Left lung (tissue), 10 donors: Measurements from ENCODE around the gene ZBTB46. TPM values are rescaled to one million over a fixed set of nuclear protein-coding genes. Genes with fewer than 3 reads are reported as not detected.

Experiments
- ATAC-seq: fragments of 200-7000 bp; cut with Tn5 transposase; one replicate; pipeline ENCODE4 v1.9.1; 2020; ENCODE audit warnings: moderate library complexity
- DNase-seq, 4 donors: peaks; one replicate each; pipeline ENCODE4 v3.0.0-alpha.2; 2013 to 2020
- H3K27ac ChIP-seq, 2 donors: fragments of 200-600 bp; sonication (generic) in 1 of 2; one replicate each; pipeline versions ENCODE4 v1.5.0 to v1.8.0; 2020 to 2021
- H3K27me3 ChIP-seq, 2 donors: fragments of 200-600 bp; sonication (generic) in 1 of 2; one replicate each; pipeline versions ENCODE4 v1.5.0 to v1.8.0; 2020 to 2021
- H3K36me3 ChIP-seq, 2 donors: fragments of 200-600 bp; sonication (generic) in 1 of 2; one replicate each; pipeline versions ENCODE4 v1.5.0 to v1.8.0; 2020 to 2021
- H3K4me1 ChIP-seq, 2 donors: fragments of 200-600 bp; one replicate each; pipeline ENCODE4 v1.8.0; 2021
- H3K4me3 ChIP-seq, 2 donors: fragments of 200-600 bp; sonication (generic) in 1 of 2; one replicate each; pipeline versions ENCODE4 v1.5.0 to v1.8.0; 2020 to 2021; ENCODE audit warnings: mild to moderate bottlenecking in 1 of 2
- H3K9me3 ChIP-seq, 2 donors: fragments of 200-600 bp; sonication (generic) in 1 of 2; one replicate each; pipeline versions ENCODE4 v1.5.0 to v1.8.0; 2020 to 2021
- intact Hi-C, 2 donors: fragments of 100-400 bp; cut with DNase I; formaldehyde crosslinking; loops; one replicate each; pipeline versions ENCODE4 v1.11.2 to v1.14.2; 2022
- polyA plus RNA-seq, 6 donors: library from polyadenylated mRNA; unstranded; fragments of 120-200 nt; gene quantifications; one replicate each; pipeline ENCODE4 v1.2.1, GENCODE V29; 2013; ENCODE audit not compliant: insufficient read length in 6 of 6
- total RNA-seq, 2 donors: library from RNA; stranded (reverse); fragmentation: NEBNext Ultra II Directional; extraction: Animal tissue kit (Norgen Biotek cat#: 25700); gene quantifications; one replicate each; pipeline ENCODE4 v1.2.1, GENCODE V29; 2021
- TF ChIP-seq, protein P1 (sequence below), 2 donors: fragments of 200-600 bp; sonication (generic) in 1 of 2; IDR thresholded peaks; one replicate each; pipeline versions ENCODE4 v1.5.0 to v1.8.0; 2021; ENCODE audit warnings: antibody characterized with exemption in 2 of 2
- donor health status: DM: no; HTN: yes; CAD: no.
- donor health status: DM: no; HTN: no; CAD: no.

The ZBTB46 gene
- total and polyA plus RNA-seq, 8 donors, result 9.2 to 16.3 (median 11.7) TPM

DNA sequence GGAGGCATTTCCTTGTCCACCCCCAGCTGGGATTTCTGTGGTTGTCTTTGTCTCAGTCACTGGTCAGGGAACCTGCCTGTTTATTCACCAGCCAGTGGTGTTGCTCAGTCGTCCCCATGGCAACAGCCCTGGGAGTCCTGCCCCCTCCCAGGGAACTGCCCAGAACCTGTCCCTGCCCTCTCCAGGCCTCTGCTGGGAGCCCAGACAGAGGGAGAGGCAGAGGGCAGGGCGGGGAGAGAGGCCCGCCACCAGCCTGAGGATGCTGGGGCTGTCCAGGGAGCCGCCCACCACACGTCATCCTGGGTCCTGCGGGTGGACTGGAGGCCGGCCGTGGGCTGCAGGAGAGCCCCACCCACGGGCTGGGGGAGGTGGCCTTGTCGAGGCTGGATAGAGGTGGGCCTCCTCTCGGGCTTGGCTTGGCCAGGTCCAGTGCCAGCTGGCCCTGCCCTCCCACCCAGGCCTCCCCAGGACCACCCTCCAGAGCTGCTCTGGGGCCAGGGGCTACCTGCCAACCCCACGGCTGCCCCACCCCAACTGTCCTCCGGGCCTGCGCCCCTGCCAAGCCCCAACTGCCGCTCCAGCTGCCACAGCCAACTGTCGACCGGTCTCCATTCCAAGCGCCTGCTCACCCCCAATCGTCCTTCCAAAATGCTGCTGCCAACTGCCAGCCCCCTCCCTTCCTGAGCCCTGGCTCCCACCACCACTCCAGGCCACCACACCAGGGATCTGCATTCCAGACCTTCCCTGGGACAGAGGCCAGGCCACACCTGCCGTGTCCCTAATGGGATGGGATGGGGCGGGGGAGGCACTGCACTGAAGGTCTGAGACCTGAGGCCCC is 4.2 kb upstream of the ZBTB46 start:
- peak; percentile 93 for ATAC-seq
- H3K36me3 ChIP-seq, result no peaks in the 10 kb centered on the region
- no peaks in the 10 kb centered on the region for H3K9me3 ChIP-seq
- H3K4me1 ChIP-seq, result peaks cover 14 to 33% of the 10 kb centered on the region in 2 donors
- intact Hi-C loops, result no loop called here
- peak; percentile 64 to 92 (median 88) for DNase-seq
- peaks cover 0 to 34% of the 10 kb centered on the region in 2 donors for H3K27me3 ChIP-seq
- TF ChIP-seq, protein P1, sequence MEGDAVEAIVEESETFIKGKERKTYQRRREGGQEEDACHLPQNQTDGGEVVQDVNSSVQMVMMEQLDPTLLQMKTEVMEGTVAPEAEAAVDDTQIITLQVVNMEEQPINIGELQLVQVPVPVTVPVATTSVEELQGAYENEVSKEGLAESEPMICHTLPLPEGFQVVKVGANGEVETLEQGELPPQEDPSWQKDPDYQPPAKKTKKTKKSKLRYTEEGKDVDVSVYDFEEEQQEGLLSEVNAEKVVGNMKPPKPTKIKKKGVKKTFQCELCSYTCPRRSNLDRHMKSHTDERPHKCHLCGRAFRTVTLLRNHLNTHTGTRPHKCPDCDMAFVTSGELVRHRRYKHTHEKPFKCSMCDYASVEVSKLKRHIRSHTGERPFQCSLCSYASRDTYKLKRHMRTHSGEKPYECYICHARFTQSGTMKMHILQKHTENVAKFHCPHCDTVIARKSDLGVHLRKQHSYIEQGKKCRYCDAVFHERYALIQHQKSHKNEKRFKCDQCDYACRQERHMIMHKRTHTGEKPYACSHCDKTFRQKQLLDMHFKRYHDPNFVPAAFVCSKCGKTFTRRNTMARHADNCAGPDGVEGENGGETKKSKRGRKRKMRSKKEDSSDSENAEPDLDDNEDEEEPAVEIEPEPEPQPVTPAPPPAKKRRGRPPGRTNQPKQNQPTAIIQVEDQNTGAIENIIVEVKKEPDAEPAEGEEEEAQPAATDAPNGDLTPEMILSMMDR (IDR thresholded peaks at IDR 0.05), result no peak
- H3K27ac ChIP-seq, result peak overlapping the region in 1 of 2 donors; percentile 16
- no peak overlapping the region for H3K4me3 ChIP-seq

DNA sequence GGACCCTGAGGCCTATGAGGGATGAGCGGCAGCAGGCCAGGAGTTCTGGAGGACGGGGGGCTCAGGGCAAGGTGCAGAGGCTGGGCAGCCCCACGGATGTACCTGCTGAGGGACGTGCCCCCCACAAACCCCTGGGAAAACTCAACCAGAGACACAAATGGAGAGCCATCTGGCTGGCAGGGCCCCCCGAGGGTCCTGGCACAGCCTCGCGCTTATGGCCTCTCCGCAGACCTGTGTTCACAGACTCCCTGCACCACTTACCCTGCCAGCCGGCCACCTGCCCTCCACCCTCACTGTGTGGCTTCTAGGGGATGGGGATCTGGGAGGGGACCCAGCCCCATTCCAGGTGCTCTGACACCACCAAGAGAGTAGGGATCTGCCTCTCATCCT is 3.4 kb upstream of the ZBTB46 start:
- no peaks in the 10 kb centered on the region for H3K36me3 ChIP-seq
- H3K4me3 ChIP-seq, result no peak overlapping the region
- peaks cover 14 to 40% of the 10 kb centered on the region in 2 donors for H3K4me1 ChIP-seq
- peaks cover 0 to 41% of the 10 kb centered on the region in 2 donors for H3K27me3 ChIP-seq
- TF ChIP-seq, protein P1 (IDR thresholded peaks at IDR 0.05), result no peak
- DNase-seq (no peak), ATAC-seq (no peak)
- intact Hi-C loops, result no loop called here
- H3K27ac ChIP-seq, result peak overlapping the region in 1 of 2 donors; percentile 21
- no peaks in the 10 kb centered on the region for H3K9me3 ChIP-seq

DNA sequence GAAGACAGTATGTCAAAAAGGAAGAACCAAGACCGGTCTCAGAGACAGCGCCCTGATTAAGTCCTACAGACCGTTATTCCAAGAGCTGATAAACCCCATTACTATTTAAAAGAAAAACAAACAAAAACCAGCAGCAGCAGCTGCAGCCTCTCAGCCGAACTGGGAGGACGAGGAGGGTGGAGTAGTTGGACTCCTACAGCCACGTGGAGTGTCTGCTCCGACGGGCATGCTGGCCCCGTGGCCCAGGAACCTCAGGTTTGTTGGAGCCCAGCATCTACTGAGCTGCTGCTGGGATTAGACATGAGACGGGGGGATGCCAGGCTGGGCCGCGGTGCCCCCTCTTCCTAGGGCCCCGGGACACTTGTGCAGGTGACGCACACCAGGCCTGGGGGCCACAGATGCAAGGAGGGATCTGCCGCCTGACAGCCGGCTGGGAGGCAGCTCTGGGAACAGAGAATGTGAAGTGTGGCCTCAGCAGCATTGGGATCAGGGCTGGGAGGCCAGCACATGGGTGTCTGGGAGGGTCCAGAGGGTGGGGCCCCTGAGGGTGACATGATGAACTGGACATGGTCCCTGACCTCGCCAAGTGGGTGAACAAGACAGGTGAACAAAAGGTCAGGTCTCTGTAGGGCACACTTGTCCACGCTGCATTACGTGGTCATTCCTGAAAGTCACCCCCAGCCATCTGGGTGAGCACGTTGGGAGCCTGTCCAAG is 2.9 kb upstream of the ZBTB46 start:
- Histone ChIP-seq H3K9me3 (no peaks in the 10 kb centered on the region), H3K4me3 (no peak overlapping the region), H3K4me1 (peaks cover 14 to 46% of the 10 kb centered on the region in 2 donors), H3K27ac (no peak overlapping the region), H3K36me3 (no peaks in the 10 kb centered on the region), H3K27me3 (peaks cover 0 to 47% of the 10 kb centered on the region in 2 donors)
- intact Hi-C loops, result no loop called here
- DNase-seq, result no peak
- TF ChIP-seq, protein P1 (IDR thresholded peaks at IDR 0.05), result no peak
- no peak for ATAC-seq

DNA sequence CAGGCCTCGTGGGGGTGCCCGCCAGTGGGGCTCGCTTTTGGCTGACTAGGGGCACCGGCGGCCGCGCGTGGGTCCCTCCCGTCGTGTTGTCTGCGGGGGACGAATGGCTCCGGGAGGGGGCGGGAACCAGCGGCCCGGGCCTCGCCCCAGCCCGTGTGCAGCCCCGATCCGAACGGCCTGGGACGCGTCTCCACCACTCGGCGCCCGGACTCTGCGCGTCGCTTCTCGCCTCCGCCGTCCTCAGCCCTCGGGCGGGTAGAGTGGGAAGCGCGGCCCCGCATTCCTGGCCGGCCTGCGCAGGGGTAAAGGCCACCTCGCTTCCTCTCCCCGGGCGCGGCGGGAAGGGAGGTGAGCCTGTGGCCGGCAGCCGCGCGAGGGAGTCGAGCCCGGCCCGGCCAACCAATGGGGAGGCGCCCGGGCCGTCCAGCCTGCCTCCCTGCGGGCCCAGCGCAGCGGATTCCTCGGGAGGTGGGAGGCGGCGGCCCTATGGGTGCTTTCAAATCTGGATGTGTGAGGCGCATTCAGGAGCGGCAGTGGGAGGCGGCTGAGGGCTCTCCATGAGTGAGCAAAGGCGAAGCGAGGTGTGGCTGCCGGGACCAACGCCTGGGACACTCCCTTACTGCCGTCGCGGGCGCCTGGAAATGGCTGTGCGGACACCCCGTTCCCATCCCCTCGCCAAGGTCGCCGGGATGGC is 1.1 kb upstream of the ZBTB46 start:
- Histone ChIP-seq H3K4me1 (peaks cover 14 to 57% of the 10 kb centered on the region in 2 donors), H3K27me3 (peaks cover 0 to 60% of the 10 kb centered on the region in 2 donors), H3K4me3 (peak overlapping the region; percentile 33 to 53), H3K9me3 (no peaks in the 10 kb centered on the region), H3K36me3 (no peaks in the 10 kb centered on the region), H3K27ac (peak overlapping the region; percentile 44 to 66)
- ATAC-seq (peak; percentile 30), DNase-seq (peak in 1 of 4 donors; percentile 89)
- TF ChIP-seq, protein P1 (IDR thresholded peaks at IDR 0.05), result no peak
- intact Hi-C loops, result no loop called here
